IMR-90 (cell line): ENCODE measurements around the gene APLF. TPM values are rescaled to one million over a fixed set of nuclear protein-coding genes. Genes with fewer than 3 reads are reported as not detected.
"Not testable (repeated sequence)": the region's sequence is repeated elsewhere in the genome, so short reads cannot be mapped to it uniquely, and the experiment has no call there.

Source experiments
- ATAC-seq: fragments of 200-7000 bp; cut with Tn5 transposase; 2 replicates; pipeline ENCODE4 v1.9.1; 2020; ENCODE audit warnings: low read depth, mild to moderate bottlenecking, moderate library complexity
- BruUV-seq: library from RNA; stranded (reverse); fragments of 400-500 nt; replicated peaks from 2 replicates; lab custom pipeline; 2021; lab: Mats Ljungman, UMichigan
- CTCF ChIA-PET: fragments of 300-600 bp; formaldehyde crosslinking; extraction: SDS; loops from one replicate; lab custom pipeline; 2021; ENCODE audit warnings: antibody characterized with exemption; lab: Yijun Ruan, JAX
- POLR2A ChIA-PET: fragments of 300-600 bp; sonication (Branson Sonifier 250); formaldehyde crosslinking; loops from one replicate; lab custom pipeline; 2022; ENCODE audit warnings: antibody characterized with exemption; ENCODE audit not compliant: unreplicated experiment; lab: Charles Lee
- DNase-seq: peaks from one replicate; pipeline ENCODE4 v3.0.0; 2013
- H2AFZ ChIP-seq: replicated peaks from 2 replicates; pipeline ENCODE3; 2013; ENCODE audit warnings: low read length, mild to moderate bottlenecking; ENCODE audit not compliant: poor library complexity
- H2AK5ac ChIP-seq: 2 replicates; pipeline ENCODE4 v1.6.1; 2013; ENCODE audit warnings: low read depth, low read length, inconsistent platforms
- H2AK9ac ChIP-seq: replicated peaks from 2 replicates; pipeline ENCODE3; 2013; ENCODE audit warnings: mild to moderate bottlenecking, low read depth, low read length, moderate library complexity; ENCODE audit not compliant: poor library complexity
- H2BK120ac ChIP-seq: 2 replicates; pipeline ENCODE4 v1.6.1; 2013; ENCODE audit warnings: low read depth, low read length, inconsistent platforms
- H2BK15ac ChIP-seq: 3 replicates; pipeline ENCODE4 v1.6.1; 2013; ENCODE audit warnings: low read depth, low read length, inconsistent platforms
- H2BK20ac ChIP-seq: 2 replicates; pipeline ENCODE4 v1.6.1; 2013; ENCODE audit warnings: low read depth, mild to moderate bottlenecking, inconsistent platforms, low read length, moderate library complexity
- H2BK5ac ChIP-seq: 2 replicates; pipeline ENCODE4 v1.6.1; 2013; ENCODE audit warnings: mild to moderate bottlenecking, low read depth, low read length, inconsistent platforms; ENCODE audit not compliant: poor library complexity, severe bottlenecking
- H3K14ac ChIP-seq: replicated peaks from 2 replicates; pipeline ENCODE4 v1.6.1; 2013; ENCODE audit warnings: low read depth, low read length, inconsistent platforms
- H3K18ac ChIP-seq: 2 replicates; pipeline ENCODE4 v1.6.1; 2013; ENCODE audit warnings: low read depth, low read length, control low read depth
- H3K23ac ChIP-seq: 2 replicates; pipeline ENCODE4 v1.6.1; 2013; ENCODE audit warnings: low read depth, low read length, inconsistent platforms
- H3K27ac ChIP-seq: 2 replicates; pipeline ENCODE4 v1.5.1; 2013; ENCODE audit warnings: mild to moderate bottlenecking, control low read depth, low read length; ENCODE audit not compliant: insufficient read depth
- H3K27me3 ChIP-seq: 2 replicates; pipeline ENCODE4 v1.6.1; 2013; ENCODE audit warnings: low read length; ENCODE audit not compliant: control insufficient read depth, insufficient read depth
- H3K36me3 ChIP-seq: 2 replicates; pipeline ENCODE4 v1.6.1; 2013; ENCODE audit warnings: low read length, mixed read lengths; ENCODE audit not compliant: control insufficient read depth, insufficient read depth
- H3K4ac ChIP-seq: 2 replicates; pipeline ENCODE4 v1.6.1; 2013; ENCODE audit warnings: low read depth, low read length, inconsistent platforms
- H3K4me1 ChIP-seq: 2 replicates; pipeline ENCODE4 v1.6.1; 2013; ENCODE audit warnings: low read length, mixed read lengths; ENCODE audit not compliant: control insufficient read depth, insufficient read depth
- H3K4me2 ChIP-seq: 2 replicates; pipeline ENCODE4 v1.6.1; 2013; ENCODE audit warnings: low read depth, mild to moderate bottlenecking, control low read depth, low read length, moderate library complexity
- H3K4me3 ChIP-seq: 2 replicates; pipeline ENCODE4 v1.5.1; 2013; ENCODE audit warnings: low read depth, mild to moderate bottlenecking, control low read depth, low read length, moderate library complexity; ENCODE audit not compliant: insufficient read depth
- H3K56ac ChIP-seq: 2 replicates; pipeline ENCODE4 v1.6.1; 2013; ENCODE audit warnings: low read length, inconsistent platforms; ENCODE audit not compliant: insufficient read depth; ENCODE audit errors: extremely low read depth
- H3K79me1 ChIP-seq, 2 experiments: 2 replicates each; pipeline ENCODE4 v1.6.1; 2013; ENCODE audit warnings: low read length in 2 of 2, inconsistent platforms in 1 of 2, low read depth in 1 of 2
- H3K9ac ChIP-seq: 2 replicates; pipeline ENCODE4 v1.6.1; 2013; ENCODE audit warnings: low read depth, low read length, control low read depth
- H3K9me1 ChIP-seq: 2 replicates; pipeline ENCODE4 v1.6.1; 2013; ENCODE audit warnings: low read length, inconsistent platforms; ENCODE audit not compliant: insufficient read depth
- H3K9me3 ChIP-seq: 2 replicates; pipeline ENCODE4 v1.6.1; 2013; ENCODE audit warnings: low read length; ENCODE audit not compliant: control insufficient read depth, insufficient read depth
- H4K20me1 ChIP-seq: 2 replicates; pipeline ENCODE4 v1.6.1; 2013; ENCODE audit warnings: low read length, inconsistent platforms; ENCODE audit not compliant: insufficient read depth
- H4K5ac ChIP-seq: 2 replicates; pipeline ENCODE4 v1.6.1; 2013; ENCODE audit warnings: mild to moderate bottlenecking, low read depth, low read length, control low read depth
- H4K8ac ChIP-seq, 2 experiments: 2 replicates each; pipeline ENCODE4 v1.6.1; 2013; ENCODE audit warnings: low read depth in 2 of 2, low read length in 2 of 2, control low read depth in 1 of 2, inconsistent platforms in 1 of 2
- H4K91ac ChIP-seq: 2 replicates; pipeline ENCODE4 v1.6.1; 2013; ENCODE audit warnings: low read depth, low read length, inconsistent platforms; ENCODE audit not compliant: insufficient read depth
- WGBS, 2 experiments: methylation state at CpG; one replicate each; pipeline versions ENCODE4 v1.1.5 to v1.1.7; 2013; ENCODE audit warnings: missing lambda C conversion rate in 2 of 2; ENCODE audit not compliant: insufficient read length in 1 of 2; ENCODE audit errors: extremely low coverage in 2 of 2; 5-methylcytosine and 5-hydroxymethylcytosine counted together
- dilution Hi-C: fragments of 300-500 bp; cut with HindIII; formaldehyde crosslinking; loops from one replicate; pipeline ENCODE4 v1.14.3; 2018; ENCODE audit warnings: low sequenced_read_pairs; ENCODE audit not compliant: unreplicated experiment
- in situ Hi-C: fragments of 300-500 bp; cut with MboI; formaldehyde crosslinking; loops from 3 replicates; pipeline ENCODE4 v1.14.3; 2019; ENCODE audit warnings: low sequenced_read_pairs, inconsistent platforms, mixed read lengths
- intact Hi-C: fragments of 100-400 bp; cut with micrococcal nuclease; formaldehyde crosslinking; loops from 2 replicates; pipeline ENCODE4 v1.10.0; 2022
- polyA plus RNA-seq, 3 experiments: library from polyadenylated mRNA; depleted of rRNA; stranded (reverse); fragments of >200 nt; gene quantifications; 2 replicates each; pipeline ENCODE4 v1.2.3, GENCODE V29; 2012; ENCODE audit warnings: low replicate concordance in 1 of 3
- total RNA-seq: library from RNA; depleted of rRNA; stranded (reverse); fragments of >200 nt; gene quantifications from 2 replicates; pipeline ENCODE4 v1.2.3, GENCODE V29; 2012

APLF gene
- total and polyA plus RNA-seq, 2 of the 4 experiments (the other 2 are of a cell fraction): 1.5 to 2.3 TPM

DNA sequence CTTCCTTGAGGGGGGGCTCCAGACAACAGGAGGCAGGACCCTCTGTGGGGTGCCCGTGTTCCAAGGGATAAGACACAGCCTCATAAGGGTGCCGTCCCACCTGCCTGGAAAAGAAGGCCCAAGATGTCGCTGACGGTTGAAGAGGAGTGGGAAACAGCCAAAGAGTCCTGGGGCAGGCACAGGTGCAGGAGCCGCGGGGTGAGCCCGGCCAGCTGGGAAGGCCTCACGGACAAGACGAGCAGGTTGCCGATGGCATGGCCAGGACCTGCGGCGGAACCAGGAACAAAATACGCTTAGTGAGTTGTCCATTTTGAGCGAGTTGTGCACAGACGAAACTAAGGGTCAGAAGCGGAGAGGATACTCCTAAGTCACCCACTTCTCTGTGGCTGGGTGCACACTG, 61.8 kb downstream of the APLF start:
- WGBS, 2 experiments: 95% methylated on average over 4 of the region's 16 CpGs; no CpG with 5 or more reads in 1 of the 2 experiments
- H3K27ac ChIP-seq, H4K20me1 ChIP-seq, H4K91ac ChIP-seq, H3K4me3 ChIP-seq, H3K4ac ChIP-seq, H3K9ac ChIP-seq, H3K79me1 ChIP-seq, H2BK5ac ChIP-seq, DNase-seq, H4K5ac ChIP-seq, POLR2A ChIA-PET, H2BK120ac ChIP-seq, H3K14ac ChIP-seq, H3K9me1 ChIP-seq, H3K4me1 ChIP-seq, ATAC-seq, H2BK20ac ChIP-seq, H4K8ac ChIP-seq, H2AFZ ChIP-seq, H2AK9ac ChIP-seq, H3K23ac ChIP-seq, BruUV-seq, H3K56ac ChIP-seq, CTCF ChIA-PET, H3K36me3 ChIP-seq, H2AK5ac ChIP-seq, H3K27me3 ChIP-seq, H3K18ac ChIP-seq, H3K4me2 ChIP-seq, in situ Hi-C loops, H3K9me3 ChIP-seq, intact Hi-C loops, H2BK15ac ChIP-seq, dilution Hi-C loops: not testable (repeated sequence)

DNA sequence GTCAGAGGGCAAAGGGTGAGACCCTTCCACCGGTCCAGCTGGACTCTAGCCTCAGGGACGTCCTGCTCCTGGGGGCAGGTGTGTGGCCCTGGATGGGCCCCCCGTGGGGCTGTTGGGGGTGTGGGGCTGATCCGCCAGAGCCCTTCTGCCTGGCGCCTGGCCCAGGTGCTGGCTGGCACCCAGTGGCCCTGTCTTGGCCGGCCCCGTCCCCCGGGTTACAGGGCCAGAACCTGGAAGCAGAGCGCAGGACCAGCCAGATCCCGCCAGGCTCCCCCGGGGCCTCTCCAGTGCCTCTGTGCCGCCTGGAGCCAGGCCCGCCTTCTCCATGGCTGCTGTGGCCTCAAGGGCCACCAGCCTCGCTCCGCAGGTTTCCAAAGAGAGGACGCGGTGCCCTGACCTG, 62.3 kb downstream of the APLF start:
- H3K36me3 ChIP-seq, H4K5ac ChIP-seq, H3K18ac ChIP-seq, H3K9ac ChIP-seq, H4K91ac ChIP-seq, H2BK20ac ChIP-seq, H2BK120ac ChIP-seq, H3K27ac ChIP-seq, H4K8ac ChIP-seq, H3K27me3 ChIP-seq, H3K4ac ChIP-seq, H3K56ac ChIP-seq, DNase-seq, H3K79me1 ChIP-seq, dilution Hi-C loops, H3K4me2 ChIP-seq, H2BK15ac ChIP-seq, BruUV-seq, in situ Hi-C loops, H3K23ac ChIP-seq, POLR2A ChIA-PET, H2AFZ ChIP-seq, intact Hi-C loops, CTCF ChIA-PET, H2BK5ac ChIP-seq, H3K14ac ChIP-seq, H3K4me3 ChIP-seq, H3K9me3 ChIP-seq, H2AK5ac ChIP-seq, H4K20me1 ChIP-seq, ATAC-seq, H2AK9ac ChIP-seq, H3K9me1 ChIP-seq, H3K4me1 ChIP-seq: not testable (repeated sequence)
- no CpG with 5 or more reads among the region's 17 CpGs for WGBS, 2 experiments
